Measurements from ENCODE around the gene GLCE. TPM values are rescaled to one million over a fixed set of nuclear protein-coding genes. Genes with fewer than 3 reads are reported as not detected.
"Not testable (repeated sequence)": the region's sequence is repeated elsewhere in the genome, so short reads cannot be mapped to it uniquely, and the experiment has no call there.

The GLCE gene
- total RNA-seq, 4 donors from 2014 or later = 33.8 to 50.7 (median 43.8) TPM

DNA sequence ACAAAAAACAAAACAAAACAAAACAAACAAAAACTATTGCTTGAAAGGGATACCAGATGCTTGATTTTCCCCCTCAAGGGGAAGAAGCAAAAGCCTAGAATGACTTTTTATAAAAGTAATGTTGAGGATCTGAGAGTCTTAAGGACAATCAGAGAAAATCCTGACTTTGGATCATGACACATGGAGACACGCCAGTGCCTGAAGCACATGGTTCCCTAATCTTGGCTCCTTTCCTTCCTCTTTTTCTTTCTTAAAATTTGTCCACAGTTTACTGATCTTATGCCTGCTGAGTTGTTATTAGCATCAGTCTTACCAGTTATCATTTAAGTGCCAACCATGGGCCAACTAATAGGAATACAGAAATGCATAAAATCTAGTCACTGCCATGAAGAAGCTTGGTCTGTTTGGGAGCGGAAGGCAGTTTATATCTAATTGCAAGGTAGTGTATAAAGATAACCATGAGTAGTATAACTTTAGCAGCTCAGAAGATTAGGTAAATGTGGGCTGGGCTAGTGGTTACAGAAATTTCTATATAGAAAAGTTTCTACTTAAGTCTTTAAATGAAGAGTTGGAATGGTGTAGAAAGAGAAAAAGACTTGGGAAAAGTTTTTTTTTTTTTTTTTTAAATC is 6.9 kb downstream of the GLCE start:
- H3K36me3 ChIP-seq = no peaks in the 10 kb centered on the region
- peaks cover 0 to 6% (median 1%) of the 10 kb centered on the region in 4 donors for H3K4me1 ChIP-seq
- DNase-seq = no peak
- H3K27ac ChIP-seq = no peak overlapping the region
- no peaks in the 10 kb centered on the region for H3K27me3 ChIP-seq
- no peak overlapping the region for H3K4me3 ChIP-seq
- TF ChIP-seq CTCF (IDR thresholded peaks at IDR 0.05) (no peak), POLR2A (IDR thresholded peaks at IDR 0.05) (no peak)
- no peaks in the 10 kb centered on the region for H3K9me3 ChIP-seq

DNA sequence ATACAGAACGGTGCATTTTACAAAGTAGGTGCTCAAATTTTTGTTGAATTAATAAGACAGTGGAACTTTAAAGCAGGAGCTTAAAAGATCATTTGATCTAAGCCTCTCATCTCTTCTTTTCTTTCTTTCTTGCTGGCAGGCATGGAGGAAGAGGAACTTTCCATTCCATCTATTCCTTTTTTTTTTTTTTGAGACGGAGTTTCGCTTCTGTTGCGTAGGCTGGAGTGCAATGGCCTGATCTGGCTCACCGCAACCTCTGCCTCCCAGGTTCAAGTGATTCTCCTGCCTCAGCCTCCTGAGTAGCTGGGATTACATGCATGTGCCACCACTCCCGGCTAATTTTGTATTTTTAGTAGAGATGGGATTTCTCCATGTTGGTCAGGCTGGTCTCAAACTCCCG is 7.9 kb downstream of the GLCE start:
- not testable (repeated sequence) for H3K27me3 ChIP-seq, H3K4me3 ChIP-seq, H3K36me3 ChIP-seq, H3K9me3 ChIP-seq, DNase-seq, H3K27ac ChIP-seq, H3K4me1 ChIP-seq

DNA sequence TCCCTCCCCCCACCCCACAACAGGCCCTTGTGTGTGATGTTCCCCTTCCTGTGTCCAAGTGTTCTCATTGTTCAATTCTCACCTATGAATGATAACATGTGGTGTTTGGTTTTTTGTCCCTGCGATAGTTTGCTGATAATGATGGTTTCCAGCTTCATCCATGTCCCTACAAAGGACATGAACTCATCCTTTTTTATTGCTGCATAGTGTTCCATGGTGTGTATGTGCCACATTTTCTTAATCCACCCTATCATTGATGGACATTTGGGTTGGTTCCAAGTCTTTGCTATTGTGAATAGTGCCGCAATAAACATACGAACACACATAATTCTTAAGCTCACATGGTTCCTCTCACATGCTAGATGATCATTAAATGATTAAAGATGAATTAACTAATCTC is 9.1 kb downstream of the GLCE start:
- not testable (repeated sequence) for DNase-seq, H3K4me1 ChIP-seq, H3K27ac ChIP-seq, H3K9me3 ChIP-seq, H3K4me3 ChIP-seq, H3K36me3 ChIP-seq, H3K27me3 ChIP-seq

DNA sequence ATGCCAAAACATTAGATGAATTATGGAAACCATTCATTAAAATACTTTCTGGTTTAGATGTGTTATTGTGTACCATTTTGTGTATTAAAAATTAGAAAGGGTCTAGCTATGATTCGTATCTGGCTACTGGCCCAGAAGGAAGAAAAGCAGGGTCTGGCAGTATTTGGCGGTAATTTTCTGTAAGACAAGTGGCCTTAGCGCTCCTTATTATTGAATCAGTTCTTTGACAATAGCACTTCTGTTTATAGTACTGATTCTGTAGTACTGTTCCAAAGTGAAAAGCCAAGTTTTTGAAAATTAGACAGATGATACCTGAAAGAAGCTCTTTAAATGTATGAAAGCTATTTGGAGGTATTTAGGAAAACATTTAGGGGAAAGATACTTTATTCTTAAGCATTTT is 10.2 kb downstream of the GLCE start:
- Histone ChIP-seq H3K4me1 (no peaks in the 10 kb centered on the region), H3K27me3 (no peaks in the 10 kb centered on the region), H3K4me3 (no peak overlapping the region), H3K27ac (no peak overlapping the region), H3K36me3 (no peaks in the 10 kb centered on the region), H3K9me3 (no peaks in the 10 kb centered on the region)
- TF ChIP-seq CTCF (IDR thresholded peaks at IDR 0.05) (no peak), POLR2A (IDR thresholded peaks at IDR 0.05) (no peak)
- no peak for DNase-seq

DNA sequence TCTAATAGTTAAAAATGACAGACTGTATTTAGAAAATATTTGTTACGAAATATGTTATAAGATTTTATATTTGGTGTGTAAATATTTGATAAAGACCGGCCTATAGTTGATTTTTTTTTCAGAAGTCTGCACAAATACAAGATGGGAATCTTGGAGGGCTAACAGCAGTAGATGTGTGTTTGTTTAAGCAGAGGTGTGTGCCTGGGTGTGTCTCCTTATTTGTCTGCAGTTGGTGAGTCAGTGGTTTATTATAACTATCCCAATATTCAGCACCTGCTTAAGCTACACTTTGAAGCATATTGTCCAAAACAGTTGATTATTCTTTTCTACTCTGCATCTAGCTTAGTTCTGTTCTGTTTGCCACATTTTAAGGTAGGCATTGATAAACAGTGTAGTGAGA is 12.4 kb downstream of the GLCE start:
- H3K4me3 ChIP-seq = no peak overlapping the region
- no peak for TF ChIP-seq CTCF (IDR thresholded peaks at IDR 0.05)
- no peak for TF ChIP-seq POLR2A (IDR thresholded peaks at IDR 0.05)
- H3K27ac ChIP-seq = peak overlapping the region in 1 of 4 donors; percentile 44
- H3K9me3 ChIP-seq = no peaks in the 10 kb centered on the region
- H3K36me3 ChIP-seq = no peaks in the 10 kb centered on the region
- H3K27me3 ChIP-seq = no peaks in the 10 kb centered on the region
- no peak for DNase-seq
- H3K4me1 ChIP-seq = no peaks in the 10 kb centered on the region

DNA sequence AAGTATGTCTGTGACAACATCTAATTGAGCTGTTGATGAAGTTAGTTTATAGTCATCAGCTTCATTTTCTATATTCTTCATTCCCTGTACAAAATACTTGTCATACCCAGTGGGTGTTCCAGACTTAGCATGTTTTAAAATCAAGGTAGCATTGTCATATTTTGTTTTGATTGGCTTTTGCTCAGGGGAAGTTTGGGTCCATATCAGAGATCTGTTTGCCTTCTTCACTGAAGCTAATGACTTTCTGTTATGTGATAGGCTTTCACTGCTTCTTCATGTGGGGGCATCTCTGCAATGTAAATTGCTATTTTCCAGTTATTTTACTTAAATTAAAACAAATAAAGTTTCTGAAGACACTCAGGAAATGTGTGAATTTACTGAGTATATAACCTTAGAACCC is 15.1 kb downstream of the GLCE start:
- TF ChIP-seq CTCF (IDR thresholded peaks at IDR 0.05) = no peak
- TF ChIP-seq POLR2A (IDR thresholded peaks at IDR 0.05) = no peak
- no peak for DNase-seq
- no peak overlapping the region for H3K27ac ChIP-seq
- no peaks in the 10 kb centered on the region for H3K4me1 ChIP-seq
- no peaks in the 10 kb centered on the region for H3K36me3 ChIP-seq
- no peaks in the 10 kb centered on the region for H3K27me3 ChIP-seq
- H3K9me3 ChIP-seq = no peaks in the 10 kb centered on the region
- no peak overlapping the region for H3K4me3 ChIP-seq

DNA sequence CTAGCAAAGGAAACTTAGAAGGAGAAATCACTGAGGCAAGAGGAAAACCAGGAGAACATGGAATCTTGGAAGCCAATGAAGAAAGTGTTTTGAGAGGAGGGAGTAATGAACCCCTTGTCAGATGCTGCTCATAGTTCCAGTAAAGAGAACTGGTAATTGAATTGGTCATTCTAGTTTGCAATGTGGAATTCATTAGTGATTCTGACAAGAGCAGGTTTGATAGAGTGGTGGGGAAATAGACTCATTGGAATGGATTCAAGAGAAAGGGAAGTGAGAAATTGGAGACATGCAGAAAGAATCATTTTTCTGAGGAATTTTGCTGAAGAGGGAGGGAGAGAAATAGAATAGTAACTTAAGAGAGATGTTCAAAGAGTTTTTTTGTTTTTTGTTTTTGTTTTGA is 21.0 kb downstream of the GLCE start:
- Histone ChIP-seq H3K4me1 (no peaks in the 10 kb centered on the region), H3K4me3 (no peak overlapping the region), H3K27ac (no peak overlapping the region), H3K27me3 (no peaks in the 10 kb centered on the region), H3K9me3 (no peaks in the 10 kb centered on the region), H3K36me3 (no peaks in the 10 kb centered on the region)
- no peak for TF ChIP-seq POLR2A (IDR thresholded peaks at IDR 0.05)
- TF ChIP-seq CTCF (IDR thresholded peaks at IDR 0.05) = no peak
- no peak for DNase-seq

Measured in Peyer's patch (tissue), 4 donors.